GM19455 (cell line): ENCODE results near the gene EXOC6B.
A peak's percentile ranks its signal among the peaks of the same experiment; 100 is the strongest.
"Not testable (repeated sequence)": the region's sequence is repeated elsewhere in the genome, so short reads cannot be mapped to it uniquely, and the experiment has no call there.

Experiments
- ATAC-seq: cut with Tn5 transposase; IDR thresholded peaks from one replicate; pipeline ENCODE4 v1.9.1; 2021; ENCODE audit not compliant: unreplicated experiment

The EXOC6B gene

DNA sequence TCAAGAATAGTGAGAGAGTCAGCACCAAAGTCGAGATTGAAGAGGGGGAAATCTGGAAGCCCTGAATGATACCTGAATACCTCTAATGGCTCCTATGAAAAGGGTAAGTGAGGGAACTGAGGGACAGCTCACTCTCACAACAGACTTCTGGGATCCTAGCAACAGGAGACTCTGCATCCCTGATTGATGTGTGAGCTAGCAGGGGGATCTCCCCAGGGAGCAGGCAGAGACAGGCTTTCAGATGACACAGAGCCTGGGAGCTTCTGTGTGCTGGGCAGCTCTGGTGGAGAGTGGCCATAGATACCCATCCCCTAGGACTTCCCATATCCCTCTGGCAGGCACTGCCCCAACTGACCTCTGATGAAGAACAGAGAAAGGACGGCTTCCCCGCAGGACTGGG lies 206.2 kb downstream of the EXOC6B start:
- ATAC-seq, result no peak

DNA sequence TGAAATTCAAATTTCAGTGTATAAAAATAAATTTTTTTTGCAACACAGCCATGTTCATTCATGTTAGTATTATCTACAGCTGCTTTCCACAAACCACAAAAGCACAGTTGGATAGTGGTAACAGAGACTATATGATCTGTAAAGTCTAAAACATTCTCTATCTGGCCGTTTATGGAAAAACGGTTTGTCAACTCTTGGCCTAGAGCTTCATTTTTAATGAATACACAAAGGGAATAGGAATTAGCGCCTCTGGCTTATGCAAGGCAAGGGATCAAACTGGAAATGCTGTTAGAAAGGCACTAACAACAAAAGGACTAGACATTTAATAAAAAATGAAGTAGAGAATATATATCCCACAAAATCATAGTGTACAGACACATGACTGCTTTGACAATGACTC lies 211.9 kb downstream of the EXOC6B start:
- no peak for ATAC-seq

DNA sequence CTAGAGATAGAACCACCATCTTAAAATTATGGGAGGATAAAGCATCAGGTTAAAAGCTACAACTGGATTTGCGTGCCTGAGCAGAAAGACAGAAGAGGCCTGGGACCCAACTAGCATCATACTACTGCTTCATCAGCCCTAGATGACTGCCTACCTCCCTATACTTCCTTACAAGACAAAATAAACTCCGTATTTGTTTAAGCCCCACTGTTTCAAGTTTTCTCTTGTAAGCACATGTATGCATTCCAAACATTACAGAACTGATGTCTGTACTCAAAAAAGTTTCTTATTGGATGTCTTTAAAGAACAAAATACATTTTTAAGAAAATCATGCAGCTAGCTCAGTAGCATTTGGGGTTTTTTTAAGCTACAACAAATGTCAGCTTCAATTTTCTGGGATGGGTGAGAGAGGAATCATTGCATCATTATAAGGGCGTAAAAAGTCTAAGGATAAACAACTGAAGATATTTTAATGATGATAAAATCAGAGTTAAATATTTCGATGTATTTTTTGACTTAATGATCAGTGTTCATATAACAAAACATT lies 213.1 kb downstream of the EXOC6B start:
- ATAC-seq, result no peak

DNA sequence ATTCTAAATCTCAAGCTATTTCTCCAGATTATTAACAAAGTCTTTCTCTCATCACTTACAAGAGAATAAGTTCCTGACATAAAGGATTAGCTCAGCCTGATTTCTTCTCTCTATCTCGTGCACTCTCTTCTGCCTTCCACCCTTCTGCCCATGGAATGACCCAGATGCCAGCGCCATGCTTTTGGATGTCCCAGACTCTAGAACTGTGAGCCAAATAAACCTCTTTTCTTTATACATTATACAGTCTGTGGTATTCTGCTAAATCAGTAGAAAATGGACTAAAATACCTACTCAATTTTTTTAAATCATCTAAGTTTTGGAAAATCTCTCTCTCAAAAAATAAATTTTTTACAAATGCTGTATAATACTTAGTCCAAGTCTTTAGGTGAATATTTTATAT lies 218.6 kb downstream of the EXOC6B start:
- no peak for ATAC-seq

DNA sequence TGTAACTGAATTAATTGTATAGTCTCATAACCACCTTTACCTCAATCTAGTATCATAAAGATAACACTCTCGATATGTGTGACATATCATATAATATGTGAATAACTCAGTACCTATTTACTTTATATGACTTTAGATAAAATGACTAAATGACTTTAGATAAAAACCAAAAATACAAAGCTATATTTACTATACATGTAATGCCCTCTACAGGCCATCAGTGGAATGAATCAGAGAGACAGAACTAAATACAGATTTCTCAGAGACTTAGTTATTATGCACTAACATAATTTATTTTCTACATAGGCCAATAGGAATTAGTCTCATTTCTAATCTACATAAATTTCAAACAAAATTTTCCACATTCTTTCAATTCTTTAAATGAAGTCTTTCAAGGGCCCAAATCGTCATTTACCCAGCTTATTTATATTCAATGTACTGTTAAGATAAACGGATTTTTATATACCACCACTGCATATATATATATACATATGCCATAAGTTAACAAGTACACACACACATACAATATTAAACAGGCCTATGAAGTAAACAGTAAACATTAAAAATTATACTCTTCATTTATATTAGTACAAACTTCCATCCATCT lies 219.9 kb downstream of the EXOC6B start:
- ATAC-seq, result no peak

DNA sequence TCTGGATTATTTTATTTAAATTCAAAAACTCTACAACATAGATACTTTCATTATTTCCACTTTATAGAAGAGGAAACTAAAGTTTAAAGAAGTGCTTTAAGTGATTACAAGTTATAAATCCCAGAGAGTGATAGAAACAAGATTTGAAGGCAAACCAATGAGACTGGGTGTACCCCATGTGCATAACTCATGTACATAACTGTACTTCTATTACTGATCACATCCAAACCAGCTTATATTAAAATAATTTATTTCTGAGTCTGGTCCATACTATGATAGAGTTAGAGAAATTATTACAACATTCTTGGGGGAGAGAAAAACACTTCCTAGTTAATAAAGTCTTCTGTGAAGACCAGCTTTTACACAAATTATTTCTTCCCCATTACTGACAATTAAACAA lies 221.4 kb downstream of the EXOC6B start:
- no peak for ATAC-seq

DNA sequence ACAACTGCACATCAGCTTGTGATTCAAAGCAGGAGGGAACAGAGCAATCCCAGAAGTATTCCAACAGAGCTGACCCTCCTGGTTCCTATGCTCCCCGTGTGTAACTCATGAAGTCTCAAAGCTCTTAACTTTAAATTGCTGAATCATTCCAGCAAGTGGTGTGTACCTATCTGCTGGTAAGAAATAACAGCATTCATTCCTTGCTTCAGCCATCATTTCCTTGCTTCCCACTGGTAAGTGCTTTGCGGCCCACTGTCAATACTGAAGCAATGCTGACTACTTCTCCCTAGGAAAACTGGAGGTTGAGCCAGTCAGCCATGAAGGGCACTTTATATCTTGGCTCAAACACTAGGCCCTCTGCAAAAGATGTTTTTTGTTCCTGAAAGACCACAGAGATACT lies 222.4 kb downstream of the EXOC6B start:
- ATAC-seq, result no peak

DNA sequence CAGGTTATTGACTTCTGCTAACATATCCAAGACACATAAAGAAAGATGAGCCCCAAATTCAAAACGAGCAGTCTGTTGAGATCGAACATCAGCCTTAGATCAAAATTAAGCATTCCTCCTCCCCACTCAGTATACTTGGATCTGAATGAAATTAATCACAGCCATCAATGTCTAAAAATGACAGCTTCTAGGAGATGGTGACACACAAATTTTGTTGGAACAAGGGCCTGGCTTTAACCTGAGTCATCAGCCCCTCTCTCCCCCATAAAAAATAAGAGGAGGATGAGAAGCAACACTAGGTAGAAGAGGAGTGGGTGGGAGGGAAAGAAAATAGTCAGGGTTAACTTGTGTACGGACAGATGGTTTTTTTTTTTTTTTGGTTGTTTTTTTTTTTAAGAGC lies 223.1 kb downstream of the EXOC6B start:
- ATAC-seq, result no peak

DNA sequence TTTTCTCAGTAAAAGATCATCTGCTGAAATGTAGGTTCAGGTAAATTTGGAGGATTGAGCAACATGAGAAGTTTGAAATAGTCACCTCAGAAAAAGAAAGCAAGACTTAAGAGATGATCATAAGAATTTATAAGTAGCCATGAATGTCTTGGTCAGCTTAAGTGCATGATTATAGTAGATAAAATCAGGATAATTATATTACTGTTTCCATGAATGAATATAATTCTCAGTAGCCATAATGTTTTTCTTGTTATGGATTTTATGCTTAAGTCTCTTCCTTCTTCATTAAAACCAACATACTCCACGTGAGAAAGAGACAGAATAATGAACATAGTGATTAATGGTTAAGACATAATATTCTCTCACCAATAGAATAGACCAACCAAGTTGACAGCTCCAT lies 223.7 kb downstream of the EXOC6B start:
- no peak for ATAC-seq

DNA sequence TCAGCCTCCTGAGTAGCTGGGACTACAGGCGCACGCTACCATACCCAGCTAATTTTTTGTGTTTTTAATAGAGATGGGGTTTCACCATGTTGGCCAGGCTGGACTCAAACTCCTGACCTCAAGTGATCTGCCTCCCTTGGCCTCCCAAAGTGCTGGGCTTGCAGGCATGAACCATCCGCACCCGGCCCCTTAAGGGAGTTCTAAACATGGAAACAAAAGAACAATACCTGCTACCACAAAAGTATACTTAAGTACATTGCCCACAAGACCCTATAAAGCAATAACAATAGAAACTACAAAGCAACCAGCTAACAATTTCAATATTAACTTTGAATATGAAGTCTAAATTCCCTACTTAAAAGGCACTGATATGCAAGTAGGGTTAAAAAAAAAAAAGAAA lies 242.0 kb downstream of the EXOC6B start:
- not testable (repeated sequence) for ATAC-seq

DNA sequence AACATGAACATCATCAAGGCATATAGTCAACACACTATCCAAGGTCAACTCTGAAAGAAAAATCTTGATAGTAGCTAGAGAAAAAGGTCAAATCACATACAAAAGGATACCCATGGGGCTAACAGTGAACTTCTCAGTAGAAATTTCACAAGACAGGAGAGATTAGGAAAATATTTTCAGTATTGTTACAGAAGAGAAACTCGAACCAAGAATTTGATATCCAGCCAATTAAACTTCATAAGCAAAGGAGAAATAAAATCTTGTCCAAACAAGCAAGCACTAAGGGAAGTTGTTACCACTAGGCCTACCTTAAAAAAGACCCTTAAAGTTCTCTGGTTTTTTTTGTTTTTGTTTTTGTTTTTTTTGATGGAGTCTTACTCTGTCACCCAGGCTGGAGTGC lies 242.5 kb downstream of the EXOC6B start:
- ATAC-seq, result no peak

DNA sequence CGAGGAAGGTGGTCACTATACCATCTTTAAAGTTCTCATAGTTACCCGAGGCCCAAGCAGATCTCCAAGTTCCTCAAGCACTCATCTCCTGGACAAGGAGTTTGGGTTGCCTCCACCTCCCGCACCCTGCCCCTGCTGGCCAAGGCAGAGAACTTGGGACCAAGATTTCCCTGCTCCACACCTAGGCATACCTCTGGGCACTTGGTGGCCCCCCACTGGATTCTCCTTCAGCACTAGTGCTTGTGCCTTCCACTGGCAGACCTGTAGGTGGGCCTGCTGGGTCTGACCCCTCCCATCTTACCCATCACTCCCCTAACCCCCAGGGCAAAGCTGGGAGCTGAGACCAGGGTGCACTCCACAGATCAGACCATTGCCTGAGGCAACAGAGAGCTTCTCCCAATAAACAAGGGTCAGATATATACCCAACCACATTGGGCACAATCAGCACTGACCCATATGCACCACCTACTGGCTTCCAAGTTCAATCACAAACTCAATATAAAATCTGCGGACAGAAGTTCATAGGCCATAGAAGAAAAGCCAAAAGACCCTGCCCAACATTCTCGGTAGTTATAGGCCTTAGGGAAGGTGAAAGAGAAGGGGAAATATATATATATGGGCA lies 244.2 kb downstream of the EXOC6B start:
- no peak for ATAC-seq

DNA sequence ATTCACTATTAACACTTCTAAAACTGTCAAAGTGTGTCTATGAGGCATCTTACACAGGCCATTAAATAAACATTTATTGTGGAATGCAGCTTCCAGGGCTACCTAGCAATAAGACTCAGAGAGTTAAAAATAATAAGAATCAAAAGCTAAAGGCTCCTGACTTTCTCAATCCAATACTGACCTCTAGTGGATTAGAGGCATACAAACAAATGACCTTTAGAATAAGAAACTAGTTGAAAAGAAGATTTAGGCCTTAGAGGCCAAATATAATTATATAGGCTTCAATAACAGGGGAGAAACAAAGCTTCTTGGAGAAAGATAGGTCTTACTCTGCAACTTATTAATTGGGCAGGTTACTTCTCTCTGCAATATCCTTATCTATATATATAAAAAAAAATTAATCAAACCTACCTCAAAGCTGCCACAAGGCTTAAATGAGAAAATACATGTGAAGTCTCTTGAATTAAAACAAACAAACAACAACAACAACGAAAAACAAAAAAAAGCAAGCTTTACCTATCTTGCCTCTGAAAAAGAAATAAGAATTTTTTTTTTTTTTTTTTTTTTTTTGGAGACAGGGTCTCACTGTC lies 246.1 kb downstream of the EXOC6B start:
- peak; percentile 61 for ATAC-seq

DNA sequence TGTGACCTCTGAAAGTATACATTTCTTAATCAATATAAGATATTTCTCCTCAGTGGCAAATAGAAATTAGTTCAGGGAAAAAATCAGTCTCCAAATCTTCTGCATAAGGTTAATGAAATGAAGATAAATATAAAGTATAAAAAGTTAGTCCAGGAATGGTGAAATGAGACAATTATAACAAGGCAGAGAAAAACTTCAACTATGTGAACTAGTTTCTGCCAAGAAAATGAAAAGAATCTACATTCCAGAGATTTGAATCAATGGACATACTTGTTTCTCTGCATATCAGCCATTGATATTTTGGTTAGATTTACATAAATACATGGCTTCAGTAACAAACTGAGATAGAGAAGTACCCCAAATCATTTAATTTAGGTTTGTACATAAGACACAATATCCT lies 249.0 kb downstream of the EXOC6B start:
- ATAC-seq, result no peak

DNA sequence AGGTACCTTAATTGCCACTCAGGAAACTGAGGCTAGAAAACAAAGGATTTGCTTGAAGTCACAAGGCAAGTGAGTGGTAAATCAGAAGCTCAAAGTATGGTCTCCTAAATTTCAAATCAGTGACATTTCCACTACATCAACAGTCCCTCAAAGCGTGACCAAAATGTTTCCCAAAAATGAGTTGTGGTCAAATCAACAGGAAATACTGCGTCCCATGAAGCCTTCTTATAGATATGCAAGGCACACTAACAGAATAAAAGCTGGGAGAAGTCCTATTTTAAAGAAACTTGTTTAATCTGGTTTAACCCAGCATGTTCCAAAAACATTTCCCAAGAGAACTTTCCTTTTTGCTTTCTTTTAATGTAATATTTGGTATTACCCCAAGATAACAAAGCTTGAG lies 249.4 kb downstream of the EXOC6B start:
- ATAC-seq, result no peak

DNA sequence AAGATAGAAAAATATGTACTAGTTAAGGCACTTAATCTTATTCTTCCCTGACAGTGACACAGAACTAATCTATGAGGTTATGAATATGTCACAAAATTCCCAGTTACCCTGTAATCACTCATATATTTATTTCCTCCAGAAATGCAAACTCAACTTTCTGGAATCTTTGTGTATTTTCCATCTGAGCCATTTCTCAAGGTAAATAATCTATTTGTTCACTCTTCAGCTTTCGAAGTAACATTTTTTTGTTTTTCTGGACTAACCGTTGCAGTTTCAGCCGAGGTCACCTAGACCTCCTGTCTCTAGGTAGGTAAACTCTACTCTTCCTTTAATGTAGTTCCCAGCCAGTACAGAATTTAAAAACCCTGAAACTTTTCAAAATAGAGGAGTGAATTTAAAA lies 250.9 kb downstream of the EXOC6B start:
- ATAC-seq, result no peak

DNA sequence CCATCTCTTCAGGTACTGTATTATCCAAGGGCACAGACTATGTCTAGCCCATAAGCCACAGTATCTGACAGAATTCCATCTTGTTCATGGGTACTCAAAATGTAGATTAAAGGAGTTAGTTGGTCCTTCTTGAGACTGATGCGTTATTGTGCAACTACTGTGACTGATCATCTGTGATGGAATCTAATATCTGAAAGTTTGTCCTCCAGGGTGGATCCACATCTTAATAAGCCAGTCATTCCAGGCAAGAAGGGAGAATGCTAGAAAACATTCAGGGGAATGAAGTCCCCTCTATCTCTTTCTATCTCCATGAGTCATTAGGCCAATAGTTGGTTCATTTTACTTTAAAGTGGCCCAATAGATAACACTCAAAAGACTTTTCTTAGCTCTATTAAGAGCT lies 252.6 kb downstream of the EXOC6B start:
- no peak for ATAC-seq

DNA sequence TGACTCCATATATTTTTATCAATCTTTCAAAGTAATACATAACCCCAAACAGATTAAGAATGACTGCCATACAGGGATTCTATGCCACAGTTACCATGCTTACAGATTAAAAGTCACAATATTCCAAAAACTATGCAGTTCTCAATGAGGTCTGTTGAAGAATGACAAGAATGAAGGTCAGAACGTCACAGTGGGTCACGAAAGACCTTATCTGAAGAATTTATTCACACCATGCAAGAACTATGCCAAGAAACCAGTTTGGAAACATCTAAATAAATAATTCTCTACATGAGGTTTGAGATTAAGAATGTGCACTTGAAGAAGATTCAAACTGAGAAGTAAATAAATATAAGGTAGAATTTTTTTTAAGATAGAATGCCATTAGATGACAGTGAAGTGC lies 253.3 kb downstream of the EXOC6B start:
- ATAC-seq, result no peak

DNA sequence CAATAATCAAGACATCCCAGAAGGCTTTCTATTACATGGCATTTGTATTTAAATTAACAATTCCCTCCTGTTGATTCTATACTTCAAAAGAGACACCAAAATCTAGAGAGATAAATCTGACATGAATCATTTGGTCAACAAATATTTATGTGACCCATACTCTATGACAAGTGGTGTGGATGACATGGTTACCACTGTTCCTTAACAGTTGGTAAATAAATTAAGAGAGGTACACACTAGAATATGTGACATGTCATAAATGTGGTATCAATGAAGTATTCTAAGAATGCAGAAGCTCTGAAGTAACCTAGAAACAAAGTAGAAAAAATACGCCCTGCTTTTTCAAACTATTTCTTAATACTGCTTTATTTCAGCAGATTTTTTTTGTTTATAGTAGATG lies 255.4 kb downstream of the EXOC6B start:
- no peak for ATAC-seq

DNA sequence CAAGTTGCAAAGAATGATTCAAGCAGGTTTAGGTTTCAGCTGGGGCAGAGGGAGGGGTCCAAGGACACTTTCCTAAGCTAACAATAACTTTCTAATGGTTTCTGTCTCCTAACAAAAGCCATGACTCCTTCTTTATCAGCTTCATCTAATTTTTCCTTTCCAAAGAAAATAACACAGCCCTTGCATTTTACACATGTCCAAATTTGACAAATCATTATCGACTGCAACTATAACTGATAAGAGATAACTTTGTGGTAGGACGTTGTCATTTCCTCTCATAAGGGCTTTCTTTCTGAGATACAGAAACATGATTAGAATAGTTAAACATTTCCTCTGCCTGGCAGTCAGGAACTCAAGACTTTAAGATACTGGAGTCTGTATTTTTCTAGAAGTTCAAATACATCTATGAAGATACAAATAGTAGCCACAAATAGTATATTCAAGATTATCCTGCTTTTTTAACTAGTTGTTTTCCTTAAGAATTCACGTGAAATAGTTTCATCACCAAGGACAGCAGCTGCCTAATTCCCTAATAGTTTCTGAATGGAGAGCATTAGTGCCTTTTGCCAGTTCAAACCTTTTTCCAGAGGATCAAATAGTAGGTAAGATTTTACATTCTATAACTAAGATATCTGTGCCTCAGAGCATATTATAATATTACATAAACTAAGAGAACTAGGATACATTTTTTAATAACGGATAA lies 263.2 kb downstream of the EXOC6B start:
- no peak for ATAC-seq

DNA sequence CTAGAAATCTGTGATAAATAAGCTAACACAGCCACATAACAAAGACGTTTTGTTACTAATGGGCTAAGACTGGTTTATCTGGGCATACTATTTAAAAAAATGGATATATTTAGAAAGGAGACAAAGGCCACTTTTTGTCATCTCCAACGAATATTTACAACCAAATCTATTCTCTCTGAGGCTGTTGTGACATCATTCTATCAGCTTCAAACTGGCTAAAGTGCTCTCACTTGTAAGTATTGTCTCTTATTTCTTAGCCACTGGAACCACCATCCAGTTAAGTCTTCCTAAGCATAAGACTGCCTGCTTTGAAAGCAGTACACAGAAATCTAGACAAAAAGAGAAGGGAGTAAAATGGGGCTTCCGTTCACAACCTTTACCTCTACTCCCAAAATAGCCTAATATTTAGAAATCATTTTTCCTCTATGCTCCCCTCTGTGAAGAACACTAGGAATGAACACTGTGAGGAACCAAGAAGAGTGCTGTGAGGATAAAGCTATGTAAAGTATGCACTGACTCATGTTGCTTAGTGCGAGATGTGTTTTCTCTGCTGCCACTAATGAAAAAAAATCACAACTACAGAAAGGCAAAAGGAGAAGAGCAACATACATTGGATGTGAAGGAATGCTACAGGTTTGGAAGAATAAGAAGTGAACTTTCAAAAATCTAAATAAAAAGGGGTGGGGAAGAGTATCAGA lies 264.1 kb downstream of the EXOC6B start:
- no peak for ATAC-seq
